ENCODE results near the gene SPON2. TPM values are rescaled to one million over a fixed set of nuclear protein-coding genes. Genes with fewer than 3 reads are reported as not detected.

The SPON2 gene
- total RNA-seq, 1 donor from 2014 or later = 3.7 TPM

GRCh38 chr4:1172971-1173757, 781 bp upstream of the SPON2 start:
- DNase-seq (ENCODE audit: low read depth) = peak; percentile 71

GRCh38 chr4:1171311-1172227, 814 bp downstream of the SPON2 start:
- no peak for DNase-seq (ENCODE audit: low read depth)

GRCh38 chr4:1170976-1171310, 1.4 kb downstream of the SPON2 start:
- no peak for DNase-seq (ENCODE audit: low read depth)

GRCh38 chr4:1170156-1170975, 2.0 kb downstream of the SPON2 start:
- no peak for DNase-seq (ENCODE audit: low read depth)

- peak; percentile 34 for DNase-seq (ENCODE audit: low read depth)
These were observed 2.7 kb downstream of the SPON2 start for GRCh38 chr4:1169691-1170096.

GRCh38 chr4:1169171-1169671, 3.2 kb downstream of the SPON2 start:
- no peak for DNase-seq (ENCODE audit: low read depth)

GRCh38 chr4:1168191-1169101, 3.9 kb downstream of the SPON2 start:
- DNase-seq (ENCODE audit: low read depth) = peak; percentile 41

GRCh38 chr4:1167244-1167949, 5.0 kb downstream of the SPON2 start:
- DNase-seq (ENCODE audit: low read depth) = peak; percentile 73

- DNase-seq (ENCODE audit: low read depth) = no peak
These were observed 5.7 kb downstream of the SPON2 start for GRCh38 chr4:1166509-1167243.

- DNase-seq (ENCODE audit: low read depth) = no peak
These were observed 7.3 kb downstream of the SPON2 start for GRCh38 chr4:1164956-1165545.

- DNase-seq (ENCODE audit: low read depth) = no peak
These were observed 7.9 kb downstream of the SPON2 start for GRCh38 chr4:1164444-1164843.

- DNase-seq (ENCODE audit: low read depth) = no peak
These were observed 8.3 kb downstream of the SPON2 start for GRCh38 chr4:1164040-1164439.

GRCh38 chr4:1160351-1160750, 12.0 kb downstream of the SPON2 start:
- DNase-seq (ENCODE audit: low read depth) = no peak

- DNase-seq (ENCODE audit: low read depth) = no peak
These were observed 16.3 kb downstream of the SPON2 start for GRCh38 chr4:1156069-1156468.

GRCh38 chr4:1155314-1155713, 17.1 kb downstream of the SPON2 start:
- no peak for DNase-seq (ENCODE audit: low read depth)

GRCh38 chr4:1154523-1155182, 17.7 kb downstream of the SPON2 start:
- no peak for DNase-seq (ENCODE audit: low read depth)

GRCh38 chr4:1154126-1154522, 18.3 kb downstream of the SPON2 start:
- no peak for DNase-seq (ENCODE audit: low read depth)

GRCh38 chr4:1153567-1154090, 18.8 kb downstream of the SPON2 start:
- DNase-seq (ENCODE audit: low read depth) = no peak
